DMS 273 treated with DMSO at 0.1 percent for 48 hours (cell line): ENCODE measurements around the gene HLA-G.
"Not testable (repeated sequence)": the region's sequence is repeated elsewhere in the genome, so short reads cannot be mapped to it uniquely, and the experiment has no call there.

Experiments
- DNase-seq: peaks from one replicate; lab custom pipeline; 2025; lab: John Stamatoyannopoulos, UW

Gene HLA-G

DNA sequence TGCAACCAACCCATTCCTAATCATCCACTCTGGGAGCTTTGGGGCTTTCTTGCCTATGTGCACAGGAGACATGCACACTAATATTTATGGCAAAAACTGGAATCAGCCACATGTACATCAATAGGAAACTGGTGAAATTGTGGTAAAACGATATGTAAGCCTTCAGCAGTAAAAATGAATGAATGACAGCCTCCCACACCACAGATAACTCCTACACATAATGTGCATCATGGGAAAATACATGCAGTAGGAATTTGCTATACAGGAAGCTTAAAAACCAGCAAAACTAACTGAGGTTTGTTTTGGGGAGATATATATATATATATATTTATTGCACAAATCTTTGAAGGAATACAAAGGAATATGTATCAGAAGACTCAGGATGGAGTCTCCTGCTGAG lies 47.6 kb downstream of the HLA-G start:
- no peak for DNase-seq

DNA sequence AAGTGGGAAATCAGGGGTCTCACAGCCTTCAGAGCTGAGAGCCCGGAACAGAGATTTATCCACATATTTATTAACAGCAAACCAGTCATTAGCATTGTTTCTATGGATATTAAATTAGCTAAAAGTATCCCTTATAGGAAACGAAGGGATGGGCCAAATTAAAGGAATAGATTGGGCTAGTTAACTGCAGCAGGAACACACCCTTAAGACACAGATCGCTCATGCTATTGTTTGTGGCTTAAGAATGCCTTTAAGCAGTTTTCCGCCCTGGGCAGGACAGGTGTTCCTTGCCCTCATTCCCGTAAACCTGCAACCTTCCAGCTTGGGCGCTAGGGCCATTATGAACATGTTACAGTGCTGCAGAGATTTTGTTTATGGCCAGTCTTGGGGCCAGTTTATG lies 48.1 kb downstream of the HLA-G start:
- DNase-seq: not testable (repeated sequence)
